ENCODE measurements around the gene PRIM1. TPM values are rescaled to one million over a fixed set of nuclear protein-coding genes. Genes with fewer than 3 reads are reported as not detected.
A peak's percentile ranks its signal among the peaks of the same experiment; 100 is the strongest.
"Not testable (repeated sequence)": the region's sequence is repeated elsewhere in the genome, so short reads cannot be mapped to it uniquely, and the experiment has no call there.

Gene PRIM1
- total RNA-seq, 6 experiments from 2014 or later = 1.3 to 8.5 (median 4.5) TPM

DNA sequence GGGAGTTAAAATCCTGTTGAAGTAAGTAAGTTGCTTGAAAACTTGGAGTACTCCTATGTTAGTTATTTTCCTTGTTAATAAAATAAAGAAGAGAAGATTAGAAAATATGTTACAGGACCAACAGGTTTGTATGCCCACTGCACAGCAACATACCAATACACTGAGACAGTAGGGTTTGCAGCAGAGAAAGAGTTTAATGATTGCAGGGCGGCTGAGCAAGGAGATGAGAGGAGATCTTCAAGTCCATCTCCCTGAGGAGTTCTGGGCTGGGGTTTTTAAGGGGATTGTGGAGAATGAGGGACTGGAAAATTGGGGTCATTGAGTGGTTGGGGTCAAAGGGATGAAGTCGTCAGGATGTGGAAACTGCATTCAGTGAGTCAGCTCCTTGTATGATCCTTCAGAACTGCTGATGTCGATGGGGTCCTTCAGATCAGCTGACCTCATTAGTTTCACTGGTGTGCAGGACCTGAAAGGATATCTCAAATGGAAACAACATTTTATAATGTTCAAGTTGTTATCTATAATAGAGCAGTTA is 6.7 kb upstream of the PRIM1 start:
- Histone ChIP-seq H3K4me3 (no peak overlapping the region), H3K4me1 (peaks cover 0 to 47% (median 13%) of the 10 kb centered on the region in 4 donors), H3K36me3 (no peaks in the 10 kb centered on the region), H3K27ac (peak overlapping the region in 2 of 3 donors; percentile 47 to 84), H3K27me3 (no peaks in the 10 kb centered on the region), H3K9me3 (no peaks in the 10 kb centered on the region)
- WGBS (ENCODE audit: insufficient coverage, low coverage, low lambda C conversion rate, missing lambda C conversion rate) = 40% methylated on average over 3 of the region's 3 CpGs
- DNase-seq = no peak
- ATAC-seq = no peak
- TF ChIP-seq, protein P1, sequence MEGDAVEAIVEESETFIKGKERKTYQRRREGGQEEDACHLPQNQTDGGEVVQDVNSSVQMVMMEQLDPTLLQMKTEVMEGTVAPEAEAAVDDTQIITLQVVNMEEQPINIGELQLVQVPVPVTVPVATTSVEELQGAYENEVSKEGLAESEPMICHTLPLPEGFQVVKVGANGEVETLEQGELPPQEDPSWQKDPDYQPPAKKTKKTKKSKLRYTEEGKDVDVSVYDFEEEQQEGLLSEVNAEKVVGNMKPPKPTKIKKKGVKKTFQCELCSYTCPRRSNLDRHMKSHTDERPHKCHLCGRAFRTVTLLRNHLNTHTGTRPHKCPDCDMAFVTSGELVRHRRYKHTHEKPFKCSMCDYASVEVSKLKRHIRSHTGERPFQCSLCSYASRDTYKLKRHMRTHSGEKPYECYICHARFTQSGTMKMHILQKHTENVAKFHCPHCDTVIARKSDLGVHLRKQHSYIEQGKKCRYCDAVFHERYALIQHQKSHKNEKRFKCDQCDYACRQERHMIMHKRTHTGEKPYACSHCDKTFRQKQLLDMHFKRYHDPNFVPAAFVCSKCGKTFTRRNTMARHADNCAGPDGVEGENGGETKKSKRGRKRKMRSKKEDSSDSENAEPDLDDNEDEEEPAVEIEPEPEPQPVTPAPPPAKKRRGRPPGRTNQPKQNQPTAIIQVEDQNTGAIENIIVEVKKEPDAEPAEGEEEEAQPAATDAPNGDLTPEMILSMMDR (IDR thresholded peaks at IDR 0.05) = no peak
- no peak for TF ChIP-seq POLR2A (IDR thresholded peaks at IDR 0.05)
- intact Hi-C loops (cut with DNase I) = no loop called here

DNA sequence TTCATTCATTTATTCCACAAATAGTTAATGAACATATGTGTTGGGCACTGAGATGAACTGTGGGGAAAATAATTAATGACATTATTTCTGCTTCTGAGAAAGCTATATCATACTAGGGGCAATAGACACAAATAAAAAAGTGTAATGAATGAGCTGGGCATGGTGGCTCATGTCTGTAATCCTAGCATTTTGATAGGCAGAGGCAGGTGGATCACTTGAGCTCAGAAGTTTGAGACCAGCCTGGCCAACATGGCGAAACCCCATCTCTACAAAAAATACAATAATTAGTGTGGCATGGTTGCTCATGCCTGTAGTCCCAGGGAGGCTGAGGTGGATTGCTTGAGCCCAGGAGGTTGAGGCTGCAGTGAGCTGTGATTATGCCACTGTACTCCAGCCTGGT is 5.8 kb upstream of the PRIM1 start:
- H3K9me3 ChIP-seq; intact Hi-C loops (cut with DNase I); H3K4me3 ChIP-seq; H3K36me3 ChIP-seq; DNase-seq; ATAC-seq; H3K27me3 ChIP-seq: not testable (repeated sequence)
- peak overlapping the region in 2 of 3 donors; percentile 47 to 84 for H3K27ac ChIP-seq
- H3K4me1 ChIP-seq = peaks cover 0 to 47% (median 13%) of the 10 kb centered on the region in 4 donors
- no CpG with 5 or more reads among the region's 1 CpG for WGBS (ENCODE audit: insufficient coverage, low coverage, low lambda C conversion rate, missing lambda C conversion rate)

DNA sequence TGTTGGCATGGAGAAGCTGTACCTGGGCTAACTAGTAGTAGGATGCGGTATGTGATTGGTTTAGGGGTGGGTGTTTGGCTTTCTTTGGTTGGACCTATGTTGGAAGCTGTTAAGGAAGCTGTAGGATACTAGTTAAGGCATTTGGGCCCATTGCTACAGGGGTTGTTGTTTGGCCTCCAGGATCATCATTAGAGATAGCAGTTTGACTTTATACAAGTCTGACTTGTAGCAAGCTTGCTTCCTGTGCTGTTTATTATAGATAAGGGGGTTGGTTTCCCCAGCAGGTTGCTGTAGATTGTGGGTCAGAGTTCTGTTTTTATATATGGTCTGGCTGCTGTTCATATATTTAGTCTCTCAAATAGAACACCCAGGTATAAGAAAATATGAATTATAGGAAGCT is 1.4 kb upstream of the PRIM1 start:
- Histone ChIP-seq H3K27me3 (no peaks in the 10 kb centered on the region), H3K9me3 (no peaks in the 10 kb centered on the region), H3K27ac (no peak overlapping the region), H3K4me1 (peaks cover 0 to 16% (median 5%) of the 10 kb centered on the region in 4 donors), H3K36me3 (no peaks in the 10 kb centered on the region), H3K4me3 (no peak overlapping the region)
- 100% methylated on average over 1 of the region's 1 CpG for WGBS (ENCODE audit: insufficient coverage, low coverage, low lambda C conversion rate, missing lambda C conversion rate)
- ATAC-seq (no peak), DNase-seq (no peak)
- TF ChIP-seq POLR2A (IDR thresholded peaks at IDR 0.05) = no peak
- TF ChIP-seq, protein P1 (IDR thresholded peaks at IDR 0.05) = no peak
- intact Hi-C loops (cut with DNase I) = no loop called here

DNA sequence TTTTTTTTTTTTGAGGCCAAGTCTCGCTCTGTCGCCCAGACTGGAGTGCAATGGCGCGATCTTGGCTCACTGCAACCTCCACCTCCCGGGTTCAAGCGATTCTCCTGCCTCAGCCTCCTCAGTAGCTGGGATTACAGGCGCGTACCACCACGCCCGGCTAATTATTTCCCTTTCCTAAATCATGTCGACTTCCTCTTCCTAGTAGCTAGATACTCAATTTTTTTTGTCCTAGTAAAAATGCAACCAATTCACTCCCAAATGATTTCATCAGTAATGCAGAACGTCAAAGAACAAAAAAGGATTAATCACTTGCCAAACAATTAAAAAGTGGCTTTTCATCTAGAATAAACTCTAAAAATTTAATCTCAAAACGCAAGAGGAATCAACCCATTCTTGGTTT is 1.5 kb downstream of the PRIM1 start:
- DNase-seq; H3K27ac ChIP-seq; H3K9me3 ChIP-seq; H3K27me3 ChIP-seq; H3K4me1 ChIP-seq; H3K36me3 ChIP-seq; H3K4me3 ChIP-seq; ATAC-seq; intact Hi-C loops (cut with DNase I): not testable (repeated sequence)
- WGBS (ENCODE audit: insufficient coverage, low coverage, low lambda C conversion rate, missing lambda C conversion rate) = 65% methylated on average over 13 of the region's 13 CpGs

DNA sequence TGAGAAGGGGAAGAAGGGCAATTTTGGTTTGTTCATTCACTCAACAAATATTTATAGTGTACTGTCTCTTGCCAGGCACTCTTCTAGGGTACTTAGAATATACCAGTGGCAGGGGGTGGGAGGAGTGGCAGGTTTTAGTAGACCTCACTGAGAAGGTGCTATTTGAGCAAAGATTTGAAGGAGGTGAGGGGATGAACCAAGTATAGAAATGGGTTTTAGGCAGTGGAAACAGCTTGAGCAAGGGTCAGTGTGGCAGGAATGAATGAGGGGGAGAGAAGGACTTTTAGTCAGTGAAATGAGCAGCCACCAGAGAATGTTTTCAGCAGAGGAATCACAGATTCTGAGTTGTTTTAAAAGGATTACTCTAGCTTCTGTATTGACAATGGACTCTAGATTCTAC is 2.3 kb downstream of the PRIM1 start:
- ATAC-seq (no peak), DNase-seq (no peak)
- peaks cover 0 to 11% (median 2%) of the 10 kb centered on the region in 4 donors for H3K36me3 ChIP-seq
- intact Hi-C loops (cut with DNase I) = no loop called here
- H3K27ac ChIP-seq = no peak overlapping the region
- no peaks in the 10 kb centered on the region for H3K9me3 ChIP-seq
- no peak overlapping the region for H3K4me3 ChIP-seq
- TF ChIP-seq, protein P1 (IDR thresholded peaks at IDR 0.05) = no peak
- TF ChIP-seq POLR2A (IDR thresholded peaks at IDR 0.05) = no peak
- no peaks in the 10 kb centered on the region for H3K27me3 ChIP-seq
- H3K4me1 ChIP-seq = no peaks in the 10 kb centered on the region

DNA sequence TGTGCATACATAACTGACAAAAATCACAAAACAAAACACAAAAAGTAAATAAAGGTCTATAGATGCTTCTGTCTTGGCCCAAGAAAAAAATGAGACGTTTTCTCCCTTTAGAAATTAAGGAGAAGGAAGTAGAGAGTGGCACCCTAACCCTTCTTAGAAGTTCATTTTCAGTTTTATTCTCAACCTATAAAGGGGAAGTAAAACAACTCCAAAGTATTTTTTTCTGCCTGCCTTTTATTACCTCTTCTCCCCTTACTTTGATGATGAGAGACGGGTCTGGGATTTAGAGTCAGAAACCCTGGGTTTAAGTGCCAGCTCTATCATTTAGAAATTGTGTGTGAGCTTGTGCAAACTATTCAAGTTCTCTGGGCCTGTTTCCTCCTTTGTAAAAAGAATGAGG is 2.8 kb downstream of the PRIM1 start:
- Histone ChIP-seq H3K9me3 (no peaks in the 10 kb centered on the region), H3K4me3 (no peak overlapping the region), H3K27ac (no peak overlapping the region), H3K36me3 (peaks cover 0 to 16% (median 2%) of the 10 kb centered on the region in 4 donors), H3K4me1 (no peaks in the 10 kb centered on the region), H3K27me3 (no peaks in the 10 kb centered on the region)
- WGBS (ENCODE audit: insufficient coverage, low coverage, low lambda C conversion rate, missing lambda C conversion rate) = 49% methylated on average over 2 of the region's 2 CpGs
- no peak for ATAC-seq
- DNase-seq = no peak
- TF ChIP-seq, protein P1 (IDR thresholded peaks at IDR 0.05) = no peak
- TF ChIP-seq POLR2A (IDR thresholded peaks at IDR 0.05) = no peak
- intact Hi-C loops (cut with DNase I) = no loop called here

Measured in right lobe of liver (tissue), 6 donors.